ENCODE measurements around the gene FGB. TPM values are rescaled to one million over a fixed set of nuclear protein-coding genes. Genes with fewer than 3 reads are reported as not detected.

FGB gene
- total and polyA plus RNA-seq, 9 of the 15 experiments (the other 6 are each of a cell fraction or from before 2014, with no cell fraction given), result 0.07 to 1.9 (median 0.13) TPM; not detected in 6

DNA sequence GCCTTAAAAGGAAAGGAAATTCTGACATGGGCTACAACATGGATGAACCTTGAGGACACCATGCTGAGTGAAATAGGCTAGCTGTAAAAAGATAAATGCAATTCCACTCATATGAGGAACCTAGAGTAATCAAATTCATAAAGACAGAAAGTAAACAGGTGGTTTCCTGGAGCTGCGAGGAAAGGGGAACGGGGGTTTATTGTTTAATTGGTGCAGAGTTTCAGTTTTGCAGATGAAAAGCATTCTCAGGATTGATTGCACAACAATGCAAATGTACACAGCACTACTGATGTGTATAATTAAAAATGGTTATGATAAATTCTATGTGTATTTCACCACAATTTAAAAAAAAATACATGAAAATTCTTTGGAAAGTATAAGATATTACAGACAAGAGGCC, 36.7 kb upstream of the FGB start:
- peaks cover 0 to 9% of the 10 kb centered on the region in 2 experiments; a peak in 3 of 5 replicates for H3K27me3 ChIP-seq (ENCODE audit: control insufficient read depth in 2 of 2, insufficient read depth in 2 of 2, low read length in 2 of 2)
- no peaks in the 10 kb centered on the region for H3K9me1 ChIP-seq (ENCODE audit: control insufficient read depth, insufficient read depth, low read length)
- no peaks in the 10 kb centered on the region for H3K4me1 ChIP-seq (replicated peaks in 1 of 2; ENCODE audit: control insufficient read depth in 2 of 2, insufficient read depth in 2 of 2, low read length in 2 of 2)
- H3K36me3 ChIP-seq (ENCODE audit: control insufficient read depth, insufficient read depth, low read length), result no peaks in the 10 kb centered on the region
- no peak for DNase-seq (ENCODE audit: extremely low read depth in 1 of 4, low spot score in 3 of 4)
- POLR2A ChIA-PET, result interaction anchor here (1.1 kb wide), 1 partner anchor 40 kb away, joined by 3 read pairs; no protein-coding TSS in a partner anchor
- no peak overlapping the region for H3K9ac ChIP-seq (ENCODE audit: insufficient read depth in 1 of 2, low read depth in 2 of 2, low read length in 2 of 2)
- intact Hi-C loops (cut with micrococcal nuclease), result no loop called here
- H3K79me2 ChIP-seq (ENCODE audit: control insufficient read depth, insufficient read depth, low read length), result no peaks in the 10 kb centered on the region
- CTCF ChIA-PET (ENCODE audit: low intra/inter-chr PET ratio), result no interaction called here
- 0% methylated on average over 2 of the region's 2 CpGs for WGBS (ENCODE audit: insufficient coverage, low coverage, missing lambda C conversion rate)
- in situ Hi-C loops (cut with MboI), result no loop called here
- ATAC-seq, result no peak
- TF ChIP-seq HNRNPL (IDR thresholded peaks at IDR 0.05; ENCODE audit: low read depth, low read length), result no peak
- peak; percentile 67; the same call in 1 of the 2 replicates for TF ChIP-seq CEBPB (tag; IDR thresholded peaks at IDR 0.05)
- TF ChIP-seq CEBPG (CRISPR knock-in tag; IDR thresholded peaks at IDR 0.05), result no peak
- TF ChIP-seq CEBPG (tag; conservative IDR thresholded peaks at IDR 0.05 in 1 of 2, IDR thresholded peaks at IDR 0.05 in 1 of 2), result peak in 1 of 2 experiments; percentile 44; a peak in 1 of 4 replicates
- no peak for TF ChIP-seq ZNF445 (CRISPR knock-in tag; IDR thresholded peaks at IDR 0.05; ENCODE audit: low read depth)
- TF ChIP-seq BACH1 (tag; IDR thresholded peaks at IDR 0.05), result no peak
- TF ChIP-seq SMAD2 (IDR thresholded peaks at IDR 0.05; ENCODE audit: low read depth, low read length), result no peak
- FAIRE-seq, result no peak
- no peak overlapping the region for H3K27ac ChIP-seq (ENCODE audit: extremely low read depth, low read depth, low read length)
- no peak overlapping the region for H3K4me2 ChIP-seq (ENCODE audit: insufficient read depth, low read length)
- no peak overlapping the region for H2AFZ ChIP-seq (ENCODE audit: low read depth, low read length)
- no peaks in the 10 kb centered on the region for H4K20me1 ChIP-seq (replicated peaks; ENCODE audit: control insufficient read depth, insufficient read depth, low read length)
- no peaks in the 10 kb centered on the region for H3K9me3 ChIP-seq (replicated peaks; ENCODE audit: control insufficient read depth, insufficient read depth, low read depth, low read length)
- H3K4me3 ChIP-seq, result no peak overlapping the region
- no TSS peak for BruUV-seq (replicated peaks)

DNA sequence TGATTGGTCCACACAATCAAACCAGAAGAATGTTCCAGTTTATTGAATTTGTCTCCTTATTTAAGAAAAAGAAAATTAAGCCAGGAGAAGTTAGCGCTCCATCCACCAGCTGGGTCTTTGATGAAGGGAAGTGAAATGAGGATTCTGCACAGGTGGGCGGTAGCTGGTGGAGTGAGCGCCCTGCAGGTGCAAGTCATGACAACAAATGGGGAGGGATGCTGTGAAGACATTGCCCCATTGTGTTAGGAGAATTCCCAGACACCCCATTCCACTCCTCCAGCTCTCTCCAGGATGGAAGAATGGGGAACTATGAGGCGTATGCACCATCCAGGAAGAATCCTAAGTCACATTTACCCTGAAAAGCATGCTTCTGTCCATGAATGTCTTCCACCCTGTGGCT, 35.5 kb upstream of the FGB start:
- WGBS (ENCODE audit: insufficient coverage, low coverage, missing lambda C conversion rate), result 25% methylated on average over 4 of the region's 4 CpGs
- H3K36me3 ChIP-seq (ENCODE audit: control insufficient read depth, insufficient read depth, low read length), result no peaks in the 10 kb centered on the region
- H3K27ac ChIP-seq (ENCODE audit: extremely low read depth, low read depth, low read length), result no peak overlapping the region
- no TSS peak for BruUV-seq (replicated peaks)
- no peak overlapping the region for H3K4me3 ChIP-seq
- H3K79me2 ChIP-seq (ENCODE audit: control insufficient read depth, insufficient read depth, low read length), result no peaks in the 10 kb centered on the region
- CTCF ChIA-PET (ENCODE audit: low intra/inter-chr PET ratio), result no interaction called here
- H3K4me1 ChIP-seq (replicated peaks in 1 of 2; ENCODE audit: control insufficient read depth in 2 of 2, insufficient read depth in 2 of 2, low read length in 2 of 2), result no peaks in the 10 kb centered on the region
- no peaks in the 10 kb centered on the region for H4K20me1 ChIP-seq (replicated peaks; ENCODE audit: control insufficient read depth, insufficient read depth, low read length)
- H3K9me1 ChIP-seq (ENCODE audit: control insufficient read depth, insufficient read depth, low read length), result no peaks in the 10 kb centered on the region
- H3K27me3 ChIP-seq (ENCODE audit: control insufficient read depth in 2 of 2, insufficient read depth in 2 of 2, low read length in 2 of 2), result peaks cover 0 to 9% of the 10 kb centered on the region in 2 experiments; a peak in 3 of 5 replicates
- FAIRE-seq (no peak), DNase-seq (ENCODE audit: extremely low read depth in 1 of 4, low spot score in 3 of 4) (no peak), ATAC-seq (no peak)
- H3K9ac ChIP-seq (ENCODE audit: insufficient read depth in 1 of 2, low read depth in 2 of 2, low read length in 2 of 2), result no peak overlapping the region
- TF ChIP-seq ZNF57 (CRISPR knock-in tag; IDR thresholded peaks at IDR 0.05) (no peak), NFIC (IDR thresholded peaks at IDR 0.05) (no peak), ZNF184 (CRISPR knock-in tag; IDR thresholded peaks at IDR 0.05) (no peak), KAT8 (IDR thresholded peaks at IDR 0.05; ENCODE audit: low read depth) (no peak), ZNF212 (CRISPR knock-in tag; IDR thresholded peaks at IDR 0.05) (no peak)
- TF ChIP-seq, protein P1, sequence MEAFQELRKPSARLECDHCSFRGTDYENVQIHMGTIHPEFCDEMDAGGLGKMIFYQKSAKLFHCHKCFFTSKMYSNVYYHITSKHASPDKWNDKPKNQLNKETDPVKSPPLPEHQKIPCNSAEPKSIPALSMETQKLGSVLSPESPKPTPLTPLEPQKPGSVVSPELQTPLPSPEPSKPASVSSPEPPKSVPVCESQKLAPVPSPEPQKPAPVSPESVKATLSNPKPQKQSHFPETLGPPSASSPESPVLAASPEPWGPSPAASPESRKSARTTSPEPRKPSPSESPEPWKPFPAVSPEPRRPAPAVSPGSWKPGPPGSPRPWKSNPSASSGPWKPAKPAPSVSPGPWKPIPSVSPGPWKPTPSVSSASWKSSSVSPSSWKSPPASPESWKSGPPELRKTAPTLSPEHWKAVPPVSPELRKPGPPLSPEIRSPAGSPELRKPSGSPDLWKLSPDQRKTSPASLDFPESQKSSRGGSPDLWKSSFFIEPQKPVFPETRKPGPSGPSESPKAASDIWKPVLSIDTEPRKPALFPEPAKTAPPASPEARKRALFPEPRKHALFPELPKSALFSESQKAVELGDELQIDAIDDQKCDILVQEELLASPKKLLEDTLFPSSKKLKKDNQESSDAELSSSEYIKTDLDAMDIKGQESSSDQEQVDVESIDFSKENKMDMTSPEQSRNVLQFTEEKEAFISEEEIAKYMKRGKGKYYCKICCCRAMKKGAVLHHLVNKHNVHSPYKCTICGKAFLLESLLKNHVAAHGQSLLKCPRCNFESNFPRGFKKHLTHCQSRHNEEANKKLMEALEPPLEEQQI (IDR thresholded peaks at IDR 0.05), result no peak
- TF ChIP-seq, protein P2, sequence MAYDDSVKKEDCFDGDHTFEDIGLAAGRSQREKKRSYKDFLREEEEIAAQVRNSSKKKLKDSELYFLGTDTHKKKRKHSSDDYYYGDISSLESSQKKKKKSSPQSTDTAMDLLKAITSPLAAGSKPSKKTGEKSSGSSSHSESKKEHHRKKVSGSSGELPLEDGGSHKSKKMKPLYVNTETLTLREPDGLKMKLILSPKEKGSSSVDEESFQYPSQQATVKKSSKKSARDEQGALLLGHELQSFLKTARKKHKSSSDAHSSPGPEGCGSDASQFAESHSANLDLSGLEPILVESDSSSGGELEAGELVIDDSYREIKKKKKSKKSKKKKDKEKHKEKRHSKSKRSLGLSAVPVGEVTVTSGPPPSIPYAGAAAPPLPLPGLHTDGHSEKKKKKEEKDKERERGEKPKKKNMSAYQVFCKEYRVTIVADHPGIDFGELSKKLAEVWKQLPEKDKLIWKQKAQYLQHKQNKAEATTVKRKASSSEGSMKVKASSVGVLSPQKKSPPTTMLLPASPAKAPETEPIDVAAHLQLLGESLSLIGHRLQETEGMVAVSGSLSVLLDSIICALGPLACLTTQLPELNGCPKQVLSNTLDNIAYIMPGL (CRISPR knock-in tag; IDR thresholded peaks at IDR 0.05), result no peak
- in situ Hi-C loops (cut with MboI) (no loop called here), intact Hi-C loops (cut with micrococcal nuclease) (no loop called here)
- no peaks in the 10 kb centered on the region for H3K9me3 ChIP-seq (replicated peaks; ENCODE audit: control insufficient read depth, insufficient read depth, low read depth, low read length)
- no peak overlapping the region for H2AFZ ChIP-seq (ENCODE audit: low read depth, low read length)
- POLR2A ChIA-PET, result no interaction called here
- no peak overlapping the region for H3K4me2 ChIP-seq (ENCODE audit: insufficient read depth, low read length)

All from K562 (cell line).